Keratinocyte (primary cell): Measurements from ENCODE around the gene LPIN1. TPM values are rescaled to one million over a fixed set of nuclear protein-coding genes. Genes with fewer than 3 reads are reported as not detected.

Experiments used
- DNase-seq: peaks from one replicate; pipeline ENCODE4 v3.0.0-alpha.2; 2011; ENCODE audit warnings: low read depth, missing footprints, low spot score
- FAIRE-seq: peaks from 2 replicates; lab custom pipeline; 2011; peaks lifted over from hg19 to GRCh38; lab: Jason Lieb, UNC
- H2AFZ ChIP-seq: 2 replicates; pipeline ENCODE4 v1.6.0; 2012; ENCODE audit warnings: low read length, control low read depth, inconsistent platforms; ENCODE audit not compliant: control insufficient read depth
- H3K27ac ChIP-seq: 2 replicates; pipeline ENCODE4 v1.5.1; 2011; ENCODE audit warnings: low read length; ENCODE audit not compliant: control insufficient read depth, insufficient read depth
- H3K27me3 ChIP-seq: 3 replicates; pipeline ENCODE4 v1.6.0; 2011; ENCODE audit warnings: low read length; ENCODE audit not compliant: control insufficient read depth, insufficient read depth; ENCODE audit errors: extremely low read depth
- H3K36me3 ChIP-seq, 2 experiments: 2 replicates in 1 of 2; 3 replicates in 1 of 2; pipeline ENCODE4 v1.5.1; 2011; ENCODE audit warnings: low read length in 2 of 2, mild to moderate bottlenecking in 1 of 2; ENCODE audit not compliant: control insufficient read depth in 2 of 2, insufficient read depth in 2 of 2; ENCODE audit errors: extremely low read depth in 1 of 2
- H3K4me1 ChIP-seq: 3 replicates; pipeline ENCODE4 v1.5.1; 2011; ENCODE audit warnings: low read length; ENCODE audit not compliant: control insufficient read depth, insufficient read depth; ENCODE audit errors: extremely low read depth
- H3K4me2 ChIP-seq: 3 replicates; pipeline ENCODE4 v1.6.0; 2011; ENCODE audit warnings: low read depth, low read length; ENCODE audit not compliant: control insufficient read depth, insufficient read depth; ENCODE audit errors: extremely low read depth
- H3K4me3 ChIP-seq, 3 experiments: fragments of 200-600 bp in 1 of 3; sonication (generic) in 1 of 3; 2 replicates in 2 of 3; 3 replicates in 1 of 3; pipeline ENCODE4 v1.5.1; 2011 to 2016; ENCODE audit warnings: low read length in 3 of 3, mild to moderate bottlenecking in 3 of 3, control low read depth in 2 of 3, inconsistent platforms in 1 of 3, low read depth in 1 of 3, mixed read lengths in 1 of 3, mixed run types in 1 of 3, moderate library complexity in 1 of 3; ENCODE audit not compliant: control insufficient read depth in 2 of 3, insufficient read depth in 2 of 3; ENCODE audit errors: extremely low read depth in 1 of 3
- H3K79me2 ChIP-seq: 2 replicates; pipeline ENCODE4 v1.6.0; 2012; ENCODE audit warnings: low read length; ENCODE audit not compliant: control insufficient read depth, insufficient read depth
- H3K9ac ChIP-seq: 3 replicates; pipeline ENCODE4 v1.6.0; 2011; ENCODE audit warnings: low read length; ENCODE audit not compliant: control insufficient read depth, insufficient read depth; ENCODE audit errors: extremely low read depth
- H3K9me1 ChIP-seq: 3 replicates; pipeline ENCODE4 v1.6.0; 2011; ENCODE audit warnings: low read length; ENCODE audit not compliant: control insufficient read depth, insufficient read depth; ENCODE audit errors: extremely low read depth
- H3K9me3 ChIP-seq: 2 replicates; pipeline ENCODE4 v1.5.1; 2012; ENCODE audit warnings: low read depth, low read length; ENCODE audit not compliant: control insufficient read depth
- H4K20me1 ChIP-seq: 3 replicates; pipeline ENCODE4 v1.6.0; 2011; ENCODE audit warnings: low read length; ENCODE audit not compliant: control insufficient read depth, insufficient read depth; ENCODE audit errors: extremely low read depth
- EZH2 ChIP-seq: IDR thresholded peaks from one replicate; pipeline ENCODE4 v1.6.1; 2012; ENCODE audit warnings: inconsistent platforms, mild to moderate bottlenecking, low read length, moderate library complexity
- dilution Hi-C: fragments of 300-500 bp; cut with MboI; formaldehyde crosslinking; loops from one replicate; pipeline ENCODE4 v1.7.0; 2020; ENCODE audit warnings: low sequenced_read_pairs; ENCODE audit not compliant: extremely low pct_ligation_motif_present
- polyA plus RNA-seq, 5 experiments: library from polyadenylated mRNA; depleted of rRNA in 3 of 5; stranded (reverse) in 3 of 5; stranded (forward) in 1 of 5; unstranded in 1 of 5; fragments of >200 nt; gene quantifications; 1 replicate in 1 of 5; 2 replicates in 3 of 5; 3 replicates in 1 of 5; pipeline versions ENCODE4 v1.2.1 to v1.2.3, GENCODE V29; 2011 to 2012; ENCODE audit warnings: missing spikeins in 2 of 5, low read depth in 1 of 5, low replicate concordance in 1 of 5
- TF ChIP-seq, protein P1 (sequence below), 3 experiments: IDR thresholded peaks in 1 of 3; conservative IDR thresholded peaks in 1 of 3; optimal IDR thresholded peaks in 1 of 3; 2 replicates in 2 of 3; 3 replicates in 1 of 3; pipeline versions ENCODE3 to v1.5.1; 2011; ENCODE audit warnings: low read length in 3 of 3, mild to moderate bottlenecking in 3 of 3, moderate library complexity in 2 of 3, control low read depth in 1 of 3, inconsistent platforms in 1 of 3; ENCODE audit not compliant: insufficient read depth in 2 of 3; ENCODE audit errors: extremely low read depth in 1 of 3

LPIN1 gene
- polyA plus RNA-seq, 1 donor (not counting 4 experiments of a cell fraction or from before 2014, with no cell fraction given), result 79.6 TPM

DNA sequence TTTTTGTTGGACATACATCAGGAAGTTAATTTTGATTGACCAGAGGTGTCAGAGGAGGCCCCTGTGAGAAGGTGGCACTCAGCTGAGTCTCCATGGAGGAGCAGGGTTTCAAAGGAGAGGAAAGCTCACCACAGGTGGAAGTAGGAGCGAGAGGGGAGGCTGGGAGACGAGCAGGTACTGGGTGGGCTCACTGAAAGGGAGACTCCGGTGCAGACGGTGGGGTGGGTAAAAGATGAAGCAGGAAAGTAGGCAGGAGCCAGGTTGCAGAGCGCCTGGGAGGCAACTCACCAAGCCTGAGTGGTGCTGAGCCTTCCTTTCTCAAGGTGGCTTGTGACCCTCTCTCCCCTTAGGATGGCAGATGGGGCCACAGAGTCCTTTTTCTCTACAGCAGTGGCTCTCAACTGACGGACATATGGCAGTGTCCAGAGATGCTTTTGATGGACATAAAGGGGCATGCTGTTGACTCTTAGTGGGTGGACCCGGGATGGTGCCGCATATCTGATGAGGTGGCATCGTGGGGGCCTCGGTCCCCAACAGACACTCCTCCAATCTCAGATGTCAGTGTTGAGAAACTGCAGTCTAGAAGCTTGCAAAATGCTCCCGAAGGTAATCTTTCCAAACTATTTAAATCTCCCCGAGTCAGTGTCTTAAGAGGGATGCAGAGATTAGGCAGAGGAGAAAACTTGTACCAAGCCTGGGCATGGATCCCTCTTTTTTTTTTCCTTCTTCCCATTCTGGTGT is 64.0 kb downstream of the LPIN1 start:
- no peaks in the 10 kb centered on the region for H3K9me1 ChIP-seq
- no peak overlapping the region for H3K4me3 ChIP-seq
- no peaks in the 10 kb centered on the region for H4K20me1 ChIP-seq
- no peaks in the 10 kb centered on the region for H3K4me1 ChIP-seq
- no peaks in the 10 kb centered on the region for H3K9me3 ChIP-seq
- TF ChIP-seq, protein P1, sequence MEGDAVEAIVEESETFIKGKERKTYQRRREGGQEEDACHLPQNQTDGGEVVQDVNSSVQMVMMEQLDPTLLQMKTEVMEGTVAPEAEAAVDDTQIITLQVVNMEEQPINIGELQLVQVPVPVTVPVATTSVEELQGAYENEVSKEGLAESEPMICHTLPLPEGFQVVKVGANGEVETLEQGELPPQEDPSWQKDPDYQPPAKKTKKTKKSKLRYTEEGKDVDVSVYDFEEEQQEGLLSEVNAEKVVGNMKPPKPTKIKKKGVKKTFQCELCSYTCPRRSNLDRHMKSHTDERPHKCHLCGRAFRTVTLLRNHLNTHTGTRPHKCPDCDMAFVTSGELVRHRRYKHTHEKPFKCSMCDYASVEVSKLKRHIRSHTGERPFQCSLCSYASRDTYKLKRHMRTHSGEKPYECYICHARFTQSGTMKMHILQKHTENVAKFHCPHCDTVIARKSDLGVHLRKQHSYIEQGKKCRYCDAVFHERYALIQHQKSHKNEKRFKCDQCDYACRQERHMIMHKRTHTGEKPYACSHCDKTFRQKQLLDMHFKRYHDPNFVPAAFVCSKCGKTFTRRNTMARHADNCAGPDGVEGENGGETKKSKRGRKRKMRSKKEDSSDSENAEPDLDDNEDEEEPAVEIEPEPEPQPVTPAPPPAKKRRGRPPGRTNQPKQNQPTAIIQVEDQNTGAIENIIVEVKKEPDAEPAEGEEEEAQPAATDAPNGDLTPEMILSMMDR (optimal IDR thresholded peaks at IDR 0.05 in 1 of 3, IDR thresholded peaks at IDR 0.05 in 1 of 3, conservative IDR thresholded peaks at IDR 0.05 in 1 of 3; ENCODE audit: extremely low read depth in 1 of 3, insufficient read depth in 2 of 3, low read length in 3 of 3), result no peak
- TF ChIP-seq EZH2, result no peak
- FAIRE-seq (no peak), DNase-seq (no peak)
- peaks cover 40 to 57% of the 10 kb centered on the region in 2 experiments for H3K36me3 ChIP-seq
- dilution Hi-C loops, result no loop called here
- no peak overlapping the region for H2AFZ ChIP-seq
- no peaks in the 10 kb centered on the region for H3K27me3 ChIP-seq
- no peak overlapping the region for H3K4me2 ChIP-seq
- no peak overlapping the region for H3K9ac ChIP-seq
- no peak overlapping the region for H3K27ac ChIP-seq
- no peaks in the 10 kb centered on the region for H3K79me2 ChIP-seq

DNA sequence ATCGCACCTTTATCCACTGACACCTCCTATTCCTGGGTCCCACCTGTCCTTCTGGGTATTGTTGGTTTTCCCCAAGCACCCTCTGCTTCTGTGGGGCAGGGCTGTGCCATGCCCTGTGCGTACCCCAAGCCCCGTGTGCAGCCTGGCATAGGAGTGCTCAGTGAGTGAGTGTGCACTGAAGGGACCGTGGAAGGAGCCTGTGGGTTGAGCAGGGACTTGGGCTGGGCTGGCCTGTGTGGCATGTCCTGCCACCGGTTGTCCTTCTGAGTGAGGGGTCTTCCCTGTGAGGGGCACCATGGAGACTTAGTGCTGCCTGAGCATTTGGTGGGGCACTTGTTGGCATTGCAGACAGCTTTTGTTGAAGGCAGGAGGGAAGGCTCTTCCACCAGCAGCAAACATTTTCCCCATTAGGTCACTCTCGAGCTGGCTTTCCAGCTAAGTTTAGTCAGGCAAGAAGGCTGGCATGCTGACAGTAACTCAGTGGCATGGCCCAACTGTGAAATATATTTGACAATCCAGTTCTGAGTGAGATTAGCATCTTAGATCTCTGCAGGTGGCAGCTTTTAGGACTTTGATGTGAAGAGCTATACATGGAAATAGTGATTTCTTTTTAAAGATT is 64.7 kb downstream of the LPIN1 start:
- Histone ChIP-seq H3K27ac (no peak overlapping the region), H3K4me3 (no peak overlapping the region), H3K9me3 (no peaks in the 10 kb centered on the region), H4K20me1 (no peaks in the 10 kb centered on the region), H3K27me3 (no peaks in the 10 kb centered on the region), H2AFZ (no peak overlapping the region), H3K4me2 (no peak overlapping the region), H3K79me2 (no peaks in the 10 kb centered on the region), H3K36me3 (peaks cover 40 to 58% of the 10 kb centered on the region in 2 experiments), H3K9me1 (no peaks in the 10 kb centered on the region), H3K9ac (no peak overlapping the region), H3K4me1 (no peaks in the 10 kb centered on the region)
- TF ChIP-seq EZH2, result no peak
- TF ChIP-seq, protein P1 (optimal IDR thresholded peaks at IDR 0.05 in 1 of 3, IDR thresholded peaks at IDR 0.05 in 1 of 3, conservative IDR thresholded peaks at IDR 0.05 in 1 of 3; ENCODE audit: extremely low read depth in 1 of 3, insufficient read depth in 2 of 3, low read length in 3 of 3), result no peak
- DNase-seq (no peak), FAIRE-seq (no peak)
- dilution Hi-C loops, result no loop called here
